ENCODE measurements around the gene ABCC6. TPM values are rescaled to one million over a fixed set of nuclear protein-coding genes. Genes with fewer than 3 reads are reported as not detected.

ABCC6 gene
- total RNA-seq, 1 experiment from 2014 or later: 2.9 TPM

- BruUV-seq (replicated peaks): no TSS peak
- no peaks in the 10 kb centered on the region for H3K4me1 ChIP-seq (ENCODE audit: control insufficient read depth, insufficient read depth, low read length)
- DNase-seq (ENCODE audit: low read depth, low spot score): no peak
- in situ Hi-C loops (cut with HindIII; ENCODE audit: low pct_unique_long_range_greater_than_20kb, low sequenced_read_pairs) (no loop called here), intact Hi-C loops (cut with micrococcal nuclease; ENCODE audit: unreplicated experiment) (no loop called here)
- H3K9me3 ChIP-seq (ENCODE audit: control insufficient read depth, insufficient read depth, low read depth, low read length): no peaks in the 10 kb centered on the region
- H3K36me3 ChIP-seq (ENCODE audit: control insufficient read depth, insufficient read depth, low read length): peaks cover 19% of the 10 kb centered on the region
- no peaks in the 10 kb centered on the region for H3K27me3 ChIP-seq (ENCODE audit: control insufficient read depth, insufficient read depth, low read length)
- no peak overlapping the region for H3K27ac ChIP-seq (ENCODE audit: low read length)
- POLR2A ChIA-PET: no interaction called here
- CTCF ChIA-PET: no interaction called here
- no peak overlapping the region for H3K4me3 ChIP-seq (ENCODE audit: low read depth in 2 of 2, low read length in 2 of 2)
- no peak for ATAC-seq
- TF ChIP-seq, protein P1, sequence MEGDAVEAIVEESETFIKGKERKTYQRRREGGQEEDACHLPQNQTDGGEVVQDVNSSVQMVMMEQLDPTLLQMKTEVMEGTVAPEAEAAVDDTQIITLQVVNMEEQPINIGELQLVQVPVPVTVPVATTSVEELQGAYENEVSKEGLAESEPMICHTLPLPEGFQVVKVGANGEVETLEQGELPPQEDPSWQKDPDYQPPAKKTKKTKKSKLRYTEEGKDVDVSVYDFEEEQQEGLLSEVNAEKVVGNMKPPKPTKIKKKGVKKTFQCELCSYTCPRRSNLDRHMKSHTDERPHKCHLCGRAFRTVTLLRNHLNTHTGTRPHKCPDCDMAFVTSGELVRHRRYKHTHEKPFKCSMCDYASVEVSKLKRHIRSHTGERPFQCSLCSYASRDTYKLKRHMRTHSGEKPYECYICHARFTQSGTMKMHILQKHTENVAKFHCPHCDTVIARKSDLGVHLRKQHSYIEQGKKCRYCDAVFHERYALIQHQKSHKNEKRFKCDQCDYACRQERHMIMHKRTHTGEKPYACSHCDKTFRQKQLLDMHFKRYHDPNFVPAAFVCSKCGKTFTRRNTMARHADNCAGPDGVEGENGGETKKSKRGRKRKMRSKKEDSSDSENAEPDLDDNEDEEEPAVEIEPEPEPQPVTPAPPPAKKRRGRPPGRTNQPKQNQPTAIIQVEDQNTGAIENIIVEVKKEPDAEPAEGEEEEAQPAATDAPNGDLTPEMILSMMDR (IDR thresholded peaks at IDR 0.05): no peak
- no peak for TF ChIP-seq TCF7L2 (IDR thresholded peaks at IDR 0.05; ENCODE audit: low read depth, low read length)
- TF ChIP-seq SIN3A (IDR thresholded peaks at IDR 0.05; ENCODE audit: borderline replicate concordance, insufficient read depth, low read depth, low read length): no peak
- TF ChIP-seq POLR2AphosphoS5 (IDR thresholded peaks at IDR 0.05; ENCODE audit: low read depth, low read length): no peak
- TF ChIP-seq, protein P2, sequence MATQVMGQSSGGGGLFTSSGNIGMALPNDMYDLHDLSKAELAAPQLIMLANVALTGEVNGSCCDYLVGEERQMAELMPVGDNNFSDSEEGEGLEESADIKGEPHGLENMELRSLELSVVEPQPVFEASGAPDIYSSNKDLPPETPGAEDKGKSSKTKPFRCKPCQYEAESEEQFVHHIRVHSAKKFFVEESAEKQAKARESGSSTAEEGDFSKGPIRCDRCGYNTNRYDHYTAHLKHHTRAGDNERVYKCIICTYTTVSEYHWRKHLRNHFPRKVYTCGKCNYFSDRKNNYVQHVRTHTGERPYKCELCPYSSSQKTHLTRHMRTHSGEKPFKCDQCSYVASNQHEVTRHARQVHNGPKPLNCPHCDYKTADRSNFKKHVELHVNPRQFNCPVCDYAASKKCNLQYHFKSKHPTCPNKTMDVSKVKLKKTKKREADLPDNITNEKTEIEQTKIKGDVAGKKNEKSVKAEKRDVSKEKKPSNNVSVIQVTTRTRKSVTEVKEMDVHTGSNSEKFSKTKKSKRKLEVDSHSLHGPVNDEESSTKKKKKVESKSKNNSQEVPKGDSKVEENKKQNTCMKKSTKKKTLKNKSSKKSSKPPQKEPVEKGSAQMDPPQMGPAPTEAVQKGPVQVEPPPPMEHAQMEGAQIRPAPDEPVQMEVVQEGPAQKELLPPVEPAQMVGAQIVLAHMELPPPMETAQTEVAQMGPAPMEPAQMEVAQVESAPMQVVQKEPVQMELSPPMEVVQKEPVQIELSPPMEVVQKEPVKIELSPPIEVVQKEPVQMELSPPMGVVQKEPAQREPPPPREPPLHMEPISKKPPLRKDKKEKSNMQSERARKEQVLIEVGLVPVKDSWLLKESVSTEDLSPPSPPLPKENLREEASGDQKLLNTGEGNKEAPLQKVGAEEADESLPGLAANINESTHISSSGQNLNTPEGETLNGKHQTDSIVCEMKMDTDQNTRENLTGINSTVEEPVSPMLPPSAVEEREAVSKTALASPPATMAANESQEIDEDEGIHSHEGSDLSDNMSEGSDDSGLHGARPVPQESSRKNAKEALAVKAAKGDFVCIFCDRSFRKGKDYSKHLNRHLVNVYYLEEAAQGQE (IDR thresholded peaks at IDR 0.05; ENCODE audit: insufficient read depth in 1 of 2, low read depth in 2 of 2, low read length in 1 of 2): no peak
These were observed 106.5 kb downstream of the ABCC6 start for GRCh38 chr16:16116841-16117240.

DNA sequence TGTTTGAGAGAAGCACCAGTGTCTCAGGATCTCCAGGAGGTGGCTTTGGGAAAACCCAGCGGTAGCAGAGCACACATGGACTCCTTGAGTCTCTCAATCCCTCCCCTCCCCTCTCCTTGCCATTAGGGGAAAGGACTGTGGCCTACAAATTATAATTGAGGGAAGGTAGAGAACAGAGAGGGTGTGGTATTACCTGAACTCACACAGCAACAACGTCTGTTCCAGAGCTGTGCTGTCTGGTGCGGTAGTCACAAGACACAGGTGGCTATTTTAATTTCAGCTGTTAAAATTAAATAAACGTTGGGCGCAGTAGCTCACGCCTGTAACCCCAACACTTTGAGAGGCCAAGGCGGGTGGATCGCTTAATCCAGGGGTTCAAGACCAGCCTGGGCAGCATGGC lies 110.2 kb downstream of the ABCC6 start:
- Histone ChIP-seq H3K27ac (ENCODE audit: low read length) (no peak overlapping the region), H3K4me3 (ENCODE audit: low read depth in 2 of 2, low read length in 2 of 2) (no peak overlapping the region), H3K4me1 (ENCODE audit: control insufficient read depth, insufficient read depth, low read length) (no peaks in the 10 kb centered on the region), H3K27me3 (ENCODE audit: control insufficient read depth, insufficient read depth, low read length) (no peaks in the 10 kb centered on the region), H3K36me3 (ENCODE audit: control insufficient read depth, insufficient read depth, low read length) (peaks cover 23% of the 10 kb centered on the region), H3K9me3 (ENCODE audit: control insufficient read depth, insufficient read depth, low read depth, low read length) (no peaks in the 10 kb centered on the region)
- in situ Hi-C loops (cut with HindIII; ENCODE audit: low pct_unique_long_range_greater_than_20kb, low sequenced_read_pairs): no loop called here
- CTCF ChIA-PET: no interaction called here
- no TSS peak for BruUV-seq (replicated peaks)
- no peak for DNase-seq (ENCODE audit: low read depth, low spot score)
- intact Hi-C loops (cut with micrococcal nuclease; ENCODE audit: unreplicated experiment): no loop called here
- TF ChIP-seq, protein P2 (IDR thresholded peaks at IDR 0.05; ENCODE audit: insufficient read depth in 1 of 2, low read depth in 2 of 2, low read length in 1 of 2): no peak
- no peak for TF ChIP-seq SIN3A (IDR thresholded peaks at IDR 0.05; ENCODE audit: borderline replicate concordance, insufficient read depth, low read depth, low read length)
- TF ChIP-seq POLR2AphosphoS5 (IDR thresholded peaks at IDR 0.05; ENCODE audit: low read depth, low read length): no peak
- POLR2A ChIA-PET: interaction anchor here (0.5 kb wide), 1 partner anchor 1093 kb away, joined by 3 read pairs; no protein-coding TSS in a partner anchor
- ATAC-seq: no peak
